OCI-LY3 (cell line): ENCODE measurements around the gene SIL1.

Source experiments
- EZH2phosphoT487 ChIP-seq: fragments of 200-600 bp; shearing (Covaris generic); IDR thresholded peaks from 2 replicates; pipeline ENCODE4 v1.6.1; 2018; ENCODE audit warnings: antibody characterized with exemption, mixed run types, low read depth
- TF ChIP-seq, protein P1 (sequence below): fragments of 200-600, 300-600 bp; sonication (generic); IDR thresholded peaks from 2 replicates; pipeline ENCODE4 v1.5.1; 2014; ENCODE audit warnings: antibody characterized with exemption, low read length, low read depth

DNA sequence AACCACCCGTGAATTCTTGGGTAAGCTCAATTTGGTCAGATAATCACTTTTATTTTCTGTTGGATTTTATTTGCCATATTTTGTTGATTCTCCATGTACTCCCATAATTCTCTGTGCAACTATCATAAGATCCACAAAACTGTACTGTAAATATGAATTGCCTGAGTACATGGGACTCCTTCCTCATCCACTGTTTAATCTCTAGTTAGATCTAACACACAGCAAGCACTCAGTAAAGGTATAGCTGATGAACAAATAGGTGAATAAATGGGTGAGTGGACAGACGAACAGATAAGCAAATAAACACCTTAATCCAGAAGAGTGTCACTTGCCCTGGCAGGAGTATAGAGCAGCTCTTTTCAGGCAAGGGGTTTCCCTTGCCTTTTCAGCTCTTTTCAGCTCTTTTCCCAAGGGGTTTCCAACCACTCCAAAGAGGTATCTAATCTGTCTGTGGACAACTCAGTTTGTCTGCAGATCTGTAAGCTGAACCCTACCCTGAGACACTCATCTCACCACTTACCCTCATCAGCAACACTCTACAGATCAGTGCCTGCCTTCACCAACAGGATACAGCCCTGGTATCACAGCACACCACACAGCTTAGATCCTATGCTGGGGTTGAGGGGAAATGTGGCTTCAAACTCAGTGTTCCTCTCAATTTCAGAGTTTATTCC is 51.2 kb downstream of the SIL1 start:
- TF ChIP-seq, protein P1, sequence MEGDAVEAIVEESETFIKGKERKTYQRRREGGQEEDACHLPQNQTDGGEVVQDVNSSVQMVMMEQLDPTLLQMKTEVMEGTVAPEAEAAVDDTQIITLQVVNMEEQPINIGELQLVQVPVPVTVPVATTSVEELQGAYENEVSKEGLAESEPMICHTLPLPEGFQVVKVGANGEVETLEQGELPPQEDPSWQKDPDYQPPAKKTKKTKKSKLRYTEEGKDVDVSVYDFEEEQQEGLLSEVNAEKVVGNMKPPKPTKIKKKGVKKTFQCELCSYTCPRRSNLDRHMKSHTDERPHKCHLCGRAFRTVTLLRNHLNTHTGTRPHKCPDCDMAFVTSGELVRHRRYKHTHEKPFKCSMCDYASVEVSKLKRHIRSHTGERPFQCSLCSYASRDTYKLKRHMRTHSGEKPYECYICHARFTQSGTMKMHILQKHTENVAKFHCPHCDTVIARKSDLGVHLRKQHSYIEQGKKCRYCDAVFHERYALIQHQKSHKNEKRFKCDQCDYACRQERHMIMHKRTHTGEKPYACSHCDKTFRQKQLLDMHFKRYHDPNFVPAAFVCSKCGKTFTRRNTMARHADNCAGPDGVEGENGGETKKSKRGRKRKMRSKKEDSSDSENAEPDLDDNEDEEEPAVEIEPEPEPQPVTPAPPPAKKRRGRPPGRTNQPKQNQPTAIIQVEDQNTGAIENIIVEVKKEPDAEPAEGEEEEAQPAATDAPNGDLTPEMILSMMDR = no peak
- no peak for TF ChIP-seq EZH2phosphoT487
